ENCODE results near the gene ARHGEF3.

Gene ARHGEF3, protein sequence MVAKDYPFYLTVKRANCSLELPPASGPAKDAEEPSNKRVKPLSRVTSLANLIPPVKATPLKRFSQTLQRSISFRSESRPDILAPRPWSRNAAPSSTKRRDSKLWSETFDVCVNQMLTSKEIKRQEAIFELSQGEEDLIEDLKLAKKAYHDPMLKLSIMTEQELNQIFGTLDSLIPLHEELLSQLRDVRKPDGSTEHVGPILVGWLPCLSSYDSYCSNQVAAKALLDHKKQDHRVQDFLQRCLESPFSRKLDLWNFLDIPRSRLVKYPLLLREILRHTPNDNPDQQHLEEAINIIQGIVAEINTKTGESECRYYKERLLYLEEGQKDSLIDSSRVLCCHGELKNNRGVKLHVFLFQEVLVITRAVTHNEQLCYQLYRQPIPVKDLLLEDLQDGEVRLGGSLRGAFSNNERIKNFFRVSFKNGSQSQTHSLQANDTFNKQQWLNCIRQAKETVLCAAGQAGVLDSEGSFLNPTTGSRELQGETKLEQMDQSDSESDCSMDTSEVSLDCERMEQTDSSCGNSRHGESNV

DNA sequence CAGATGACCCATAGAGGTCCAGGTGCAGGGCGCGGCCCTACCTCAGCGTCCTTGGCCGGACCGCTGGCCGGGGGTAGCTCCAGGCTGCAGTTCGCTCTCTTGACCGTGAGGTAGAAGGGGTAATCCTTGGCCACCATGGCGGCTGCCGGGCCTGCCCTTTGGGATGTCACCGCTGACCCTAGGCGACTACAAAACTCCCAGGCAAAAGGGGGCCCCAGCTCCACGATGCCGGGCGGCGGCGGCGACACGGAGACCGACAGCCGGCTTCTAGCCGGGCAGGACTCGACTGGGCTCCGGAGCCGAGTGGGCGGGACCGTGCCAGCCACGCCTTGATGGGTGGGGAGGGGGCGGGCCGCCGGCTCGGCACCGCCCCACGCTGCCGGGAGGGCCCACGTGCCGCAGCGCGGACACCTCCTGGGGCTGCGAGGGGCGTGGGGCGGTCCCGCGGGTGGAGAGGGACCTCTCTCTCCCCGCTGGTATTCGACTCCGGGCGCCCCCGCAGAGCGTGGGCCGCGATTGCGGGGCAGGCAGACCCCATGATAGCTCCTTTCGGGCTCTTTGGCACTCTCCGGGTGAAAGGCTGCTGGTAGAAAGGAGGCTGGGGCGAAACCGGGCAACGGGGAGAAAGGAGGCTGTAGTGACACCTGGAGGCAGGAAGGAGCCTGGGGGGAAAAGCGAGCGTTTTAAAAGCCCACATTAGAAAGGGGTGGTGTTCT lies at the start of gene ARHGEF3:
Gene ARHGEF3 (minus strand): TSS at position 288 of the 716 bp plus-strand sequence. CDS start 151 bp downstream, at position 137.
- DNase-seq (ENCODE audit: low spot score) = peak; percentile 97

DNA sequence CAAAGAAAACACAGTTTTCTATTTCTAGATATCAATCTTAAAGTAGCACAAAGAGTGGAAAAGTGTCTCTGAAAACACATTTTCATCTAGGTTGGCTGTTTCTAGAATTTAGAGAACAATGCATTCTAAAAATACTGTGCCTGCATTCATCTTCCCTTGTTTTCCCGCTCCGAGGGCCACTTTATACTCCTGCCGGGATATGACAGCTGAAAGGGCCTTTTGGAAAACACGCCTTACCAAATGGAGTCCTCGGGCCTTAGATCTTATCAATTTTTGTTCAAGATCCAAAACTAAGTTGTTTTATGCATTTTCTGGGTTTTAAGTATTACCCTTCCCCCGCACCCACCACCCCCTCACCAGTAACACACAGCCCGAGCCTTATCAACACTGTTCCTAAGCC lies 47.9 kb upstream of the ARHGEF3 start:
- DNase-seq (ENCODE audit: low spot score) = no peak

GRCh38 chr3:56845505-56845904 lies 43.8 kb upstream of the ARHGEF3 start:
- DNase-seq (ENCODE audit: low spot score) = peak; percentile 37

DNA sequence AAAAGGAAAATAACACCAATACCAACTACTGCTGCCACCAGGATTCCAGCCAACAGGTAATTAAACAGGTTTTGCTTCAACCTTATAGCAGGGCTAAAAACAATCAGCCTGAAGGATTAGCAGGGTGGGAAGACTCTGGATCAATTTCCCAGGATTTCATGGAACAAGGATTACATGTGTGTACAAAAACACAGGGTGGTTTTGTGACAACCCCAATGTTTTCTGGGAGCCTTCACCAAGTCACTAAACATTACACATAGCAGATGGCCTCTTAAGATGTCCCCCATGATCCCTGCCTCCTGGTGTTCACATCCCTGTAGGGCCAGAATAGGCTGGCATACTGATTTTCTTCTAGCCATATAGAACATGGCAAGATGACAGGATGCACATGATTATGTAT lies 42.8 kb upstream of the ARHGEF3 start:
- DNase-seq (ENCODE audit: low spot score) = no peak

DNA sequence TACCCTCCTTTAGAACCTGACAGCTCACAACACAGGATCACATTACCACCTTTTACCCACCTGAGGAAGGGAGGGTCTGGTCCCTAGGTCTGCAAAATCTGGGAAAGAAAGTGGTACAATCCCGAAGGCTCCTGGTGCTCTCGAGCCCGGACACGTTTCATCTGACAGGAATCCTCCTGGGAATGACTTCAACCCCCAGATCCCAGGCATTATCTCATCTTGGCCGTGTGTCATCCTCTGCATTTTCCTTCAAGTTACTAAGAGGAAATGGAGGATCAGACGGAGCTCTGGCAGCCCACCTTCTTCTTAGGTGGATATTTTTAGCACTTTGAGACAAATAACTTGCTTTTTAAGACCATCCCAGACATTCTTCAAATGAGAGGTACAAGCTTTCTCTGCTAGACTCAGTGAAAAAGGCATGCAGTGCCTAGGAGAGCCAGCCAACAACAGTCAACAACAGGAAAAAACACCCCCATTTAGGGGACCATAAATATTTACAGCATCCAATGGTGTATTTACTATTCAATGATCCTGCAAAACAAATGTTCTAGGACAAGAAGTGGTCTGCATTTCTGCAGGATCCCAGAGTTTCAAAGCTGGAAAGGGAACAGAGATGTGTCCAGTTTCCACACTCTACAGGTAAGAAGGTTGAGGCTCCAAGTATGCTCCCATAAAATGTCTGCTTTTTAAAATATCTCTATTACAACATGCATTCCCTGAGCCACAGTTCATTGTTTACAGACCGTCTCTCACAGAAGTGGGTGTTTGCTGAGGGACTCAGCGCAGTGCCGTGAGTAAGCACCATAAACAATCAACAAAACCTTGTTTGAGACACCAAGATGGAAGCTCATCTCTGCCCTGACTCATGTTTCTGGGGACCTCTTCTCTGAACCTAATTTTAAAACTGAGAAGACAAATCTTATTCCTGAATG lies 38.3 kb upstream of the ARHGEF3 start:
- DNase-seq (ENCODE audit: low spot score) = peak; percentile 41

- DNase-seq (ENCODE audit: low spot score) = no peak
These were observed 36.7 kb upstream of the ARHGEF3 start for GRCh38 chr3:56838448-56838847.

GRCh38 chr3:56837196-56837955 lies 35.6 kb upstream of the ARHGEF3 start:
- DNase-seq (ENCODE audit: low spot score) = no peak

- DNase-seq (ENCODE audit: low spot score) = no peak
These were observed 34.8 kb upstream of the ARHGEF3 start for GRCh38 chr3:56836276-56837163.

- DNase-seq (ENCODE audit: low spot score) = no peak
These were observed 34.0 kb upstream of the ARHGEF3 start for GRCh38 chr3:56835650-56836227.

DNA sequence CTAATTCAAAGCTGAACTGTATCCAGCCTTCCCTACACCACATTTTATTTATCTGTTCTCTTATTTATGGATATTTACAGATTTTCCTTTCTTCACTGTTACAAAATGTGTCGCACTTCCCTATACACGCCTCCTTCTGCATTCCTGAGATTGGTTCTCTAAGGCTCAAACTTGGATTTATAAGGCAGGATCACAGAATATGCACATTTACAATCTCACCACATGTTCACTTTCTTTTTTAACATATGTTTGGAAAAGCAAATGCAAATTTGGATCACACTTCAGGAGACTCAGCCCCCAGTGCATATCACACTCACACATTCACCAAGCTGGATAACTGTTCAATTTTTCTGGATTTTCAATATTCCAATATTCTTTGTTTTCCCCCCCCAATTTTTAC lies 31.8 kb upstream of the ARHGEF3 start:
- DNase-seq (ENCODE audit: low spot score) = no peak

DNA sequence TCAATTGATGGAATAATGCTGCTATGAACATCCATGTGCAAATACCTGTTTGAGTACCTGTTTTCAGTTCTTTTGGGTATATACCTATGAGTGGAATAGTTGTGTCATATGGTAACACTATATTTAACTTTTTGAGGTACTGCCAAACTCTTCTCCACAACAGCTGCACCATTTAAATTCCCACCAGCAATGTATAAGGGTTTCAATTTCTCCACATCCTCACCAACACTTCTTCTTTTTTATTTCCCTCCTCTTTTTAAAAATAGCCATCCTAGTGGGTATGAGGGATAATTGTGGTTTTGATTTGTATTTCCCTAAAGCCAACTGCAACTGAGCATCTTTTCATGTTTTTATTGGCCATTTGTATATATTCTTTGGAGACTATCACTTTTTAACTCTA lies 31.3 kb upstream of the ARHGEF3 start:
- DNase-seq (ENCODE audit: low spot score) = no peak

DNA sequence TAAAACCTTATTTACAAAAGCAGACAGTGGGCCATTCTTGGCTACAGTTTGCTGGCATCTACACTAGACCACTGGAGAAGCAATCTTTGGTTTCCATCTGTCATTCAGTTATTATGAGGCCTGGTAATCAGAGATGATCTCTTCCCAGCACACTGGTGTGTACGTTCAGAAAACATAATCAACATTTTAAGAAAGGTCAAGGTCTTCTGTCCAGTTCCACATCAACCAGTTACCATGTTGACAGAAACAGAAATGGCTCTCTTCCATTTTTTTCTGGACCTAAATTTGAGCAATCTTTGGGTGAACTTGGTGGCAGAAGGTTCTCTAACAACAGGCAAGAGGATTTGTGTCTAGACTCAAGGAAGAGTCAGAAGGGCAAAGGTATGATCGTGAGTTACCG lies 29.8 kb upstream of the ARHGEF3 start:
- no peak for DNase-seq (ENCODE audit: low spot score)

DNA sequence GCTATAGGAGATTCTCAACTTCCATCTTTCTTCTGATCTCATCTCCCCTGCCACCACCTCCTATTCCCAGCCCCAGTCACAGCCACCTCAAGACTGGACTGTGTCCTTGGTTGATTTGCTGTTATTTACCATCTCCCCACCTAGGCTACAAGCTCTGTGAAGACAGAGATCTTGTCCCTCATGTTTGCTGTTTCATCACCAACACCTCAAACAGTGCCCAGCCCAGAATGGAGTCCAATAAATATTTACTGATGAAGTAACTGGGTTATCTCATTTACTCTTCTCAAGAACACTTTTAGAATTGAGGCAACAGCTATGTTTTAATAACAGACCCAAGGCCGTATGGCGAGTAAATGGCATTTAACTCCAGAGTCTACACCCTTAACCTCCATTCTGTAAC lies 29.1 kb upstream of the ARHGEF3 start:
- DNase-seq (ENCODE audit: low spot score) = no peak

DNA sequence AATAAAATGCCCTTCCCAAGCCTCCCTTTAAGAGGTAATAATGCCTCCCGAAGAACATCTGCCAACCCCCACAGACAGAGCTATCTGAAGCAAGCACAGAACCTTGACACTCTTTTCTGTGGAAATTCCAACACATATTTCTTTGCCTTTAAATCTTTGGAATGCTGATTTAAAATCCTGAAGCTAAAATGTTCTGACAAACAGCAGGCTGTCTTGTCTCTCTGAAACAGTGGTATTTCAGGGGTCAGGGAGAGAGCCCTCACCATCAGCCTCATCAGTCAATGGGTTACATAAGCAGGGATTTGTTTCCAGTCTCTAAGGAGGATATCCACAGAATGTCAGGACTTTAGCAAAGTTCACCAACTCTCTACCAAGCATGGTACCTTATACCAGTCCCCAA lies 27.8 kb upstream of the ARHGEF3 start:
- DNase-seq (ENCODE audit: low spot score) = no peak

- no peak for DNase-seq (ENCODE audit: low spot score)
These were observed 25.3 kb upstream of the ARHGEF3 start for GRCh38 chr3:56826831-56827722.

- no peak for DNase-seq (ENCODE audit: low spot score)
These were observed 24.1 kb upstream of the ARHGEF3 start for GRCh38 chr3:56825567-56826438.

DNA sequence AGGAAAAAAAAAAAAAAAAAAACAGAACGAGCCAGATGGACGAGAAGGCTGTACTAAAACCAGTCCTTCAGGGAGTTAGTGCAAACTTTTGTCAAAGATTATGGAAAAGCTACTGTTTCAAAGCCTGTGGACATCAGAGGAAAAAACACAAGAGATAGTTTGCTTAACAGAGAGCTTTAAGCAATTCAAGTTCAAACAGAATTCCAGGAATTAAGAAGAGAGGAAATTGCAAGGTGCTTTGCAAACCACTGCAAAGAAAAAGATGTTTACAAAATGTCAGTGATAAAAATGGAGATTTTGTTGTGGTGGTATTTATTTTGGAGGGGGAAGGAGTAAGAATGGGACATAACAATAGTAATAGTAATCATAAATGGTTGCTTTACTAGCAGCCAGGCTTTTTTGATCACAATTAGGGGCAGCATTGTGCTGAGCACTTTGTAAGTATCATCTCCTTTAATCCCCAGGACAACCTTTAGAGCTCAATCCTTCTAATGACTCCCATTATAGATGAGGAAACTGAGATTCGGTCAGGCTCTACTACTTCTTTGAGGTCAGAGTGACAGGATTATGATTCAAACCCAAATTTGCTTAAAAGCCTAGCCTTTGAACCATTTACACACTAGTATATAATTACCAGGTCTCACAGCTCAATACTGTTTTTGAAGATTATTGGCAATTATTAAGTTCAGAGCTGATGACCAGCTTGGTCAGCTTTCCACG lies 22.4 kb upstream of the ARHGEF3 start:
- DNase-seq (ENCODE audit: low spot score) = no peak
